RPMI7951 (cell line): ENCODE data around the gene KIF9. TPM values are rescaled to one million over a fixed set of nuclear protein-coding genes. Genes with fewer than 3 reads are reported as not detected.
"Not testable (repeated sequence)": the region's sequence is repeated elsewhere in the genome, so short reads cannot be mapped to it uniquely, and the experiment has no call there.

Experiments used
- DNase-seq: peaks from one replicate; pipeline ENCODE4 v3.0.0-alpha.2; 2012; ENCODE audit warnings: low read depth
- total RNA-seq: library from RNA; depleted of rRNA; stranded (reverse); fragments of >200 nt; shearing (Covaris generic); gene quantifications from 2 replicates; pipeline ENCODE4 v1.2.3, GENCODE V29; 2014; rRNA removed

KIF9 gene
- total RNA-seq, 1 experiment from 2014 or later, result 22.1 TPM

DNA sequence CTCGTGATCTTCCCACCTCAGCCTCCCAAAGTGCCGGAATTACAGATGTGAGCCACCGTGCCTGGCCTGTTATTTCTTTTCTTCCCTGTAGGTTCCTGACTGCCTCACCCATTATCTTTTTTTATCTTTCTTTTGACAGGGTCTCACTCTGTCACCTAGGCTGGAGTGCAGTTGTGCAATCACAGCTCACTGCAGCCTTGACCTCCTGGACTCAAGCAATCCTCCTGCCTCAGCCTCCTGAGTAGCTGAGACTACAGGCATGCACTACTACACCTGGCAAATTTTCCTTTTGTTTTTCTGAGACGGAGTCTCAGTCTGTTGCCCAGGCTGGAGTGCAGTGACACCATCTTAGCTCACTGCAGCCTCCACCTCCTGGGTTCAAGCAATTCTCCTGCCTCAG, 100.9 kb downstream of the KIF9 start:
- not testable (repeated sequence) for DNase-seq

GRCh38 chr3:47180011-47180410, 102.6 kb downstream of the KIF9 start:
- DNase-seq, result not testable (repeated sequence)

Other genes starting within 250 kb of the KIF9 start
- 17.5 and 21.1 TPM in 2 replicates for gene SETD2, start 118.7 kb downstream of the KIF9 start, total RNA-seq
- 24.6 and 27.1 TPM in 2 replicates for gene KLHL18, start 145 bp upstream of the KIF9 start, total RNA-seq
- 5.9 and 10.2 TPM in 2 replicates for gene PTPN23, start 98.2 kb upstream of the KIF9 start, total RNA-seq
- gene SCAP, start 193.1 kb upstream of the KIF9 start, total RNA-seq, result 37.4 and 44.1 TPM in 2 replicates
- gene ELP6, start 230.9 kb upstream of the KIF9 start, total RNA-seq, result 40.4 and 46.2 TPM in 2 replicates